Right renal pelvis (tissue), 4 donors: ENCODE measurements around the gene NAA80. TPM values are rescaled to one million over a fixed set of nuclear protein-coding genes. Genes with fewer than 3 reads are reported as not detected.
"Not testable (repeated sequence)": the region's sequence is repeated elsewhere in the genome, so short reads cannot be mapped to it uniquely, and the experiment has no call there.

Experiments used
- DNase-seq, 4 donors: peaks; one replicate each; pipeline ENCODE4 v3.0.0-alpha.2; 2013; ENCODE audit warnings: low read depth in 4 of 4, low spot score in 3 of 4, missing footprints in 1 of 4
- polyA plus RNA-seq, 4 donors: library from polyadenylated mRNA; unstranded; fragments of 120-200 nt; gene quantifications; one replicate each; pipeline ENCODE4 v1.2.1, GENCODE V29; 2013; ENCODE audit not compliant: insufficient read length in 4 of 4

The NAA80 gene
- polyA plus RNA-seq, 4 donors, result 8.6 to 10.5 (median 9.9) TPM

GRCh38 chr3:50293079-50293801 lies 6.0 kb downstream of the NAA80 start:
- no peak for DNase-seq

GRCh38 chr3:50292159-50293078 lies 6.8 kb downstream of the NAA80 start, which contains the start of gene IFRD2:
TSS of gene IFRD2 (minus strand) at chr3:50292429. CDS start at chr3:50292274, 155 bp downstream.
- peak; percentile 89 to 94 (median 90) for DNase-seq

GRCh38 chr3:50290161-50290641 lies 9.0 kb downstream of the NAA80 start:
- DNase-seq, result no peak

GRCh38 chr3:50289130-50289529 lies 10.1 kb downstream of the NAA80 start:
- no peak for DNase-seq

GRCh38 chr3:50288387-50289007 lies 10.7 kb downstream of the NAA80 start:
- no peak for DNase-seq

GRCh38 chr3:50287262-50287661 lies 11.9 kb downstream of the NAA80 start:
- DNase-seq, result no peak

- DNase-seq, result no peak
These were observed 12.6 kb downstream of the NAA80 start for GRCh38 chr3:50286322-50287227.

GRCh38 chr3:50284121-50284520 lies 15.1 kb downstream of the NAA80 start:
- DNase-seq, result not testable (repeated sequence)

GRCh38 chr3:50279255-50280016 lies 19.8 kb downstream of the NAA80 start:
- no peak for DNase-seq

- DNase-seq, result no peak
These were observed 20.4 kb downstream of the NAA80 start, which contains the start of gene LSMEM2 for GRCh38 chr3:50278880-50279224. TSS of gene LSMEM2 (plus strand) at chr3:50279087. CDS start at chr3:50279114, 27 bp downstream.

GRCh38 chr3:50278123-50278879 lies 20.9 kb downstream of the NAA80 start:
- no peak for DNase-seq

- no peak for DNase-seq
These were observed 22.5 kb downstream of the NAA80 start for GRCh38 chr3:50276762-50277101.

- no peak for DNase-seq
These were observed 23.0 kb downstream of the NAA80 start for GRCh38 chr3:50275996-50276761.

- DNase-seq, result no peak
These were observed 23.8 kb downstream of the NAA80 start for GRCh38 chr3:50275141-50275995.

- DNase-seq, result no peak
These were observed 24.7 kb downstream of the NAA80 start for GRCh38 chr3:50274371-50275104.

GRCh38 chr3:50273689-50274065 lies 25.5 kb downstream of the NAA80 start:
- no peak for DNase-seq
